HCT116 (cell line): ENCODE data around the gene CAMP.
A peak's percentile ranks its signal among the peaks of the same experiment; 100 is the strongest.

Source experiments
- CBX3 ChIP-seq: IDR thresholded peaks from 2 replicates; pipeline ENCODE4 v1.6.1; 2012; ENCODE audit warnings: low read depth
- CEBPB ChIP-seq: IDR thresholded peaks from 2 replicates; pipeline ENCODE4 v1.6.1; 2012; ENCODE audit warnings: low read depth
- CTCF ChIP-seq, 3 experiments: fragments of 200-600 bp in 1 of 3; sonication (generic) in 1 of 3; IDR thresholded peaks in 2 of 3; conservative IDR thresholded peaks in 1 of 3; 2 replicates each; pipeline ENCODE4 v1.5.1; 2012 to 2017; ENCODE audit warnings: low read depth in 2 of 3, low read length in 2 of 3, antibody characterized with exemption in 1 of 3, borderline replicate concordance in 1 of 3, control low read depth in 1 of 3, mild to moderate bottlenecking in 1 of 3, mixed read lengths in 1 of 3, mixed run types in 1 of 3, moderate library complexity in 1 of 3; ENCODE audit not compliant: insufficient read depth in 1 of 3
- EZH2 ChIP-seq: fragments of 200-600 bp; sonication (generic); IDR thresholded peaks from 2 replicates; pipeline ENCODE4 v1.6.1; 2017; ENCODE audit warnings: antibody characterized with exemption, mixed run types
- EZH2phosphoT487 ChIP-seq: fragments of 200-600 bp; IDR thresholded peaks from 2 replicates; pipeline ENCODE4 v1.6.1; 2018; ENCODE audit warnings: antibody characterized with exemption, borderline replicate concordance
- MAX ChIP-seq: IDR thresholded peaks from 2 replicates; pipeline ENCODE4 v1.6.1; 2012
- POLR2A ChIP-seq: IDR thresholded peaks from 2 replicates; pipeline ENCODE4 v1.7.0; 2011; ENCODE audit warnings: borderline replicate concordance; ENCODE audit not compliant: insufficient read depth, insufficient read length; ENCODE audit errors: extremely low read depth
- POLR2AphosphoS5 ChIP-seq: IDR thresholded peaks from 2 replicates; pipeline ENCODE4 v1.6.1; 2011; ENCODE audit warnings: mild to moderate bottlenecking, low read depth, low read length, moderate library complexity
- RAD21 ChIP-seq: IDR thresholded peaks from 2 replicates; pipeline ENCODE4 v1.6.1; 2012; ENCODE audit warnings: low read depth, mild to moderate bottlenecking
- REST ChIP-seq: IDR thresholded peaks from 2 replicates; pipeline ENCODE4 v1.6.1; 2012; ENCODE audit warnings: low read depth
- TCF7L2 ChIP-seq: IDR thresholded peaks from 2 replicates; pipeline ENCODE4 v1.7.0; 2011; ENCODE audit warnings: borderline replicate concordance, inconsistent platforms; ENCODE audit not compliant: insufficient read depth, insufficient read length; ENCODE audit errors: extremely low read depth
- YY1 ChIP-seq: IDR thresholded peaks from 2 replicates; pipeline ENCODE4 v1.6.1; 2011; ENCODE audit warnings: low read length, low read depth, moderate library complexity, mild to moderate bottlenecking; ENCODE audit not compliant: insufficient replicate concordance; ENCODE audit errors: extremely low read depth
- ZNF274 ChIP-seq: fragments of 200-500 bp; sonication (Bioruptor generic); IDR thresholded peaks from 2 replicates; pipeline ENCODE4 v1.6.1; 2014; ENCODE audit warnings: mild to moderate bottlenecking, low read depth, low read length, inconsistent platforms

GRCh38 chr3:48232734-48233133 lies 9.4 kb downstream of the CAMP start:
- TF ChIP-seq CTCF (IDR thresholded peaks at IDR 0.05 in 2 of 3, conservative IDR thresholded peaks at IDR 0.05 in 1 of 3; ENCODE audit: borderline replicate concordance in 1 of 3, insufficient read depth in 1 of 3, low read depth in 2 of 3, low read length in 2 of 3) (peak; percentile 78 to 86 (median 82)), POLR2A (peak; percentile 50), ZNF274 (no peak), REST (no peak), POLR2AphosphoS5 (peak; percentile 70), CEBPB (no peak), RAD21 (peak; percentile 76), TCF7L2 (no peak), YY1 (peak; percentile 44), EZH2 (no peak), CBX3 (peak; percentile 84), EZH2phosphoT487 (no peak), MAX (no peak)
